ENCODE results near the gene TAGLN.

DNA sequence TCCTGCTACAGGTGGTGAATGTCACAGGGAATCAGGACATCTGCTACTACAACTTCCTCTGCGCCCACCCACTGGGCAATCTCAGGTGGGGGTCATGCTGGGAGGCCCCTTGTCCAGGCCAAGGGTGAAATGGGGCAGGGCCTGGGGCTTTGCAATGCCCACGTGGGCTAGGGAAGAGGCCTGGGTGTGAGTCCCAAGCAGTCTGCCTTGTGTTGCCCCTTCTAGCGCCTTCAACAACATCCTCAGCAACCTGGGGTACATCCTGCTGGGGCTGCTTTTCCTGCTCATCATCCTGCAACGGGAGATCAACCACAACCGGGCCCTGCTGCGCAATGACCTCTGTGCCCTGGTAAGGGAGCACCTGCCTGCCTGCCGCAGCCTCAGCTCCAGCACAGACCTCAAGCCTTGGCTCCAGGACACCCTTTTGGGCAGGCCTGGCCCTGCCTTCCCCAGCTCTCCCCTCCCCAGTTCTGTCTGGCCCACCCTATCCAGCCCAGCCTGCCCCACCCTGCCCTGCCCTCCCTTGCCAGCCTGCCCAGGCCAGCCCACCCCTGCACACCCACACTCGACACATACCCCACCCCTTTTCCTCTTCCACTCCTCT, 9.1 kb upstream of the TAGLN start:
- TF ChIP-seq EZH2 (IDR thresholded peaks at IDR 0.05; ENCODE audit: borderline replicate concordance, insufficient read depth, low read depth, low read length, poor library complexity, severe bottlenecking) (no peak), CTCF (IDR thresholded peaks at IDR 0.05) (no peak)

Measured in B cell (primary cell).